ENCODE results near the gene CMIP.

- TF ChIP-seq POLR2A (IDR thresholded peaks at IDR 0.05) (no peak), CTCF (IDR thresholded peaks at IDR 0.05) (no peak), EP300 (IDR thresholded peaks at IDR 0.05) (no peak), POLR2AphosphoS5 (IDR thresholded peaks at IDR 0.05) (no peak)
Measured at GRCh38 chr16:81652798-81653505, 208.3 kb downstream of the CMIP start.
